Stomach (tissue), 9 donors: ENCODE data around the gene LYRM2. TPM values are rescaled to one million over a fixed set of nuclear protein-coding genes. Genes with fewer than 3 reads are reported as not detected.

Experiments
- DNase-seq, 2 donors: peaks; one replicate each; pipeline versions ENCODE4 v3.0.0 to v3.0.0-alpha.2; 2013 to 2019
- H3K27ac ChIP-seq, 5 donors: fragments of 200-600 bp in 4 of 5; sonication (generic) in 4 of 5; one replicate each; pipeline ENCODE4 v1.5.1; 2013 to 2019; ENCODE audit warnings: mild to moderate bottlenecking in 1 of 5, moderate library complexity in 1 of 5
- H3K27me3 ChIP-seq, 3 donors: fragments of 200-600 bp; sonication (generic); one replicate each; pipeline ENCODE4 v1.5.1; 2017 to 2019; ENCODE audit warnings: mixed run types in 1 of 3
- H3K36me3 ChIP-seq, 4 donors: fragments of 200-600 bp; sonication (generic); 1 replicate in 3 of 4; 2 replicates in 1 of 4; pipeline ENCODE4 v1.5.1; 2016 to 2019
- H3K4me1 ChIP-seq, 4 donors: fragments of 200-600 bp; sonication (generic); one replicate each; pipeline ENCODE4 v1.5.1; 2016 to 2019
- H3K4me3 ChIP-seq, 4 donors: fragments of 200-600 bp; sonication (generic) in 3 of 4; one replicate each; pipeline ENCODE4 v1.5.1; 2016 to 2019; ENCODE audit warnings: mild to moderate bottlenecking in 1 of 4
- H3K9me3 ChIP-seq, 4 donors: fragments of 200-600 bp; sonication (generic); one replicate each; pipeline ENCODE4 v1.5.1; 2016 to 2019
- CTCF ChIP-seq, 7 experiments: fragments of 450-650 bp in 4 of 7; fragments of 200-600 bp in 3 of 7; sonication (generic) in 3 of 7; IDR thresholded peaks; one replicate each; pipeline ENCODE4 v1.5.1; 2016 to 2019; ENCODE audit warnings: antibody characterized with exemption in 7 of 7, control low read depth in 2 of 7, mild to moderate bottlenecking in 1 of 7
- EP300 ChIP-seq: sonication (generic); formaldehyde crosslinking; IDR thresholded peaks from one replicate; pipeline ENCODE4 v1.6.1; 2017; ENCODE audit warnings: antibody characterized with exemption
- POLR2A ChIP-seq, 4 donors: fragments of 450-650 bp; IDR thresholded peaks; one replicate each; pipeline ENCODE4 v1.6.1; 2016; ENCODE audit warnings: antibody characterized with exemption in 4 of 4, control low read depth in 2 of 4, mild to moderate bottlenecking in 1 of 4, moderate library complexity in 1 of 4
- POLR2AphosphoS5 ChIP-seq, 3 donors: sonication (generic); formaldehyde crosslinking; IDR thresholded peaks; one replicate each; pipeline ENCODE4 v1.6.1; 2016; ENCODE audit warnings: antibody characterized with exemption in 3 of 3
- WGBS, 5 donors: extraction: QIAGEN DNeasy Blood & Tissue Kit in 3 of 5; methylation state at CpG; one replicate each; pipeline versions ENCODE4 v1.1.5 to v1.1.7; 2013 to 2018; 5-methylcytosine and 5-hydroxymethylcytosine counted together
- intact Hi-C: fragments of 100-400 bp; cut with DNase I; formaldehyde crosslinking; loops from one replicate; pipeline ENCODE4 v1.15.1; 2023; ENCODE audit warnings: low total_unique reads
- polyA plus RNA-seq, 3 donors: library from polyadenylated mRNA; stranded (reverse); fragments of 200-250 nt; gene quantifications; one replicate each; pipeline ENCODE4 v1.2.3, GENCODE V29; 2013
- total RNA-seq, 5 donors: library from RNA; depleted of rRNA; stranded (reverse); fragments of >200 nt; gene quantifications; one replicate each; pipeline versions ENCODE4 v1.1.0 to v1.2.3, GENCODE V29; 2014 to 2016
- donor health status: healthy with polysubstance abuse.
- donor health status: Bipolar disorder and iron deficiency.
- donor health status: healthy.

The LYRM2 gene
- total and polyA plus RNA-seq, 8 donors: 1.4 to 26.7 (median 13.0) TPM

- intact Hi-C loops: no loop called here
Measured at GRCh38 chr6:89590133-89590532, 48.4 kb downstream of the LYRM2 start.

DNA sequence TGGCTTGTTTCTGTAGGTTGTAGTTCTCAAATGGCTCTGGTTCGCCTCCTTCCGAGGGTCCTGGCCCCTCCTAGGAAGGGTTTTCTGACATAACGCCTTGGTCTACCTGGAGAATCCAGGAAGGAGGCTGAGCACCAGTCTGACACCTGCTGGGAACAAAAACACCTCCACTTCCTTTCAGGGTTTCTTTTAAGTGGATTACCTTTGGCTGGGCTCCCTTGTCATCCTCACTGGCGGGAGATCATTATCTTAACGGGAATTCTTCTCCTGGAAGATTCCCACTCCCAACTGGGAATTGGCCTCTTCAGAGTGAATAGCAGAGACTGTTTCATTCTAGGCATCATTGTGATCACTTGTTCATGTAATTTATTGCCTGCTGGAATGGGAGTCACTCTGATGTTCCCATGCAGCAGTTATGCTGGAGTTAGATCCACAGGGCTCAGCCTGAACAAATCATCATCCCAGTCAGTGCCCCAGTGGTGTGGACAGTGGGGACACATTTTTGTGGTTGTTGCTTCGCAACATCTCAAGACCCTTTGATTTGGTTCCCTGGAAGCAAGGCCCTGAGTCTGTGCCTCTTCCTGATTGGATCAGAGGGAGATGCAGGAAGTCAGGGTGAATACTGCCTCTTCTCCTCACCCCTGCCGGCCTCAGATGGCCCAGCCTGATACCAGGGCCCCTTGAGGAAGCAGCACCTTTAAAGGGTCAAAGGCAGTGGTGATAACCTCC lies 49.1 kb downstream of the LYRM2 start:
- TF ChIP-seq POLR2A (IDR thresholded peaks at IDR 0.05) (no peak), CTCF (IDR thresholded peaks at IDR 0.05) (no peak), POLR2AphosphoS5 (IDR thresholded peaks at IDR 0.05) (no peak), EP300 (no peak)
- Histone ChIP-seq H3K27ac (no peak overlapping the region), H3K4me1 (no peaks in the 10 kb centered on the region), H3K27me3 (no peaks in the 10 kb centered on the region), H3K36me3 (no peaks in the 10 kb centered on the region), H3K9me3 (no peaks in the 10 kb centered on the region), H3K4me3 (no peak overlapping the region)
- DNase-seq: no peak
- 58 to 65% (median 60%) methylated on average over 4 to 7 of the region's 7 CpGs for WGBS, 5 donors
- intact Hi-C loops: no loop called here

More at GRCh38 chr6:89590133-89590532, 48.4 kb downstream of the LYRM2 start:
- no peak overlapping the region for H3K27ac ChIP-seq
- H3K4me1 ChIP-seq: no peaks in the 10 kb centered on the region
- H3K36me3 ChIP-seq: no peaks in the 10 kb centered on the region
- 63 to 82% (median 66%) methylated on average over 2 of the region's 2 CpGs for WGBS, 5 donors
- TF ChIP-seq POLR2AphosphoS5 (IDR thresholded peaks at IDR 0.05): no peak
- no peak for TF ChIP-seq POLR2A (IDR thresholded peaks at IDR 0.05)
- TF ChIP-seq EP300: no peak
- no peak for TF ChIP-seq CTCF (IDR thresholded peaks at IDR 0.05)
- no peaks in the 10 kb centered on the region for H3K9me3 ChIP-seq
- no peak for DNase-seq
- H3K4me3 ChIP-seq: no peak overlapping the region
- no peaks in the 10 kb centered on the region for H3K27me3 ChIP-seq

DNA sequence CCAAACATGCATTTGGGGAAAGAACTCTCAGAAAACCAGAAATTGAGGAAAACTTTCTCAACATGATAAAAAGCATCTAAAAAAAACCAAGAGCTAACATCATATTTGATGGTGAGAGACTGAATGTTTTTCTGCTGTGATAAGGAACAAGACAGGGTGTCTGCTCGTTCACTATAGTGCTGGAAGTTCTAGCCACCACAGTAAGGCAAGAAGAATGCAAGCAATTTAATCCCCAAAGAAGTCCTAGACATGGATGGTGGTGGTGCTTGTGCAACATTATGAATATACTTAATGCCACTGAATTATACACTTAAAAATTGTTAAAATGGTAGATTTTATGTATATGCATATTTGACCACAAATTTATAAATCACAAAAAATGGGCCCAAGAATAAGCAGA lies 53.4 kb downstream of the LYRM2 start:
- no peaks in the 10 kb centered on the region for H3K36me3 ChIP-seq
- TF ChIP-seq POLR2A (IDR thresholded peaks at IDR 0.05) (no peak), POLR2AphosphoS5 (IDR thresholded peaks at IDR 0.05) (no peak), CTCF (IDR thresholded peaks at IDR 0.05) (no peak), EP300 (no peak)
- H3K27ac ChIP-seq: no peak overlapping the region
- H3K4me3 ChIP-seq: no peak overlapping the region
- H3K4me1 ChIP-seq: no peaks in the 10 kb centered on the region
- H3K27me3 ChIP-seq: no peaks in the 10 kb centered on the region
- H3K9me3 ChIP-seq: no peaks in the 10 kb centered on the region
- no peak for DNase-seq
- intact Hi-C loops: no loop called here
- 60 to 74% (median 62%) methylated on average over 1 of the region's 1 CpG for WGBS, 5 donors

DNA sequence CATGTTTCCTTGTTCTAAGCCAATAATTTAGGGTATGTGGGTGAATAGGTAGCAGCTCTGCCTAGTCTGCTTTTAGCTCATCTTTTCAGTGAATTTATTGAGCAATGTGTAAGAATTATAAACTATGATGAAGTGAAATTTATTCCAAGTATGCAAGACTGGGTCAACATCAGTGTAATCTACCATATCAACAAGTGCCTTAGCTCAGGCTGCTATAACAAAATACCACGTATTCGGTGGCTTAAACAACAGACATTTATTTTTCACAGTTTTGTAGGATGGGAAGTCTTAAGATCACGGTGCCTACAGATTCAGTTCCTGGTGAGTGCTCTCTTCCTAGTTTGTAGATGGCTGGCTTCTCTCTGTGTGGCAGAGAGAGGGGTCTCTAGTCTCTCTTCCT lies 54.0 kb downstream of the LYRM2 start:
- DNase-seq: no peak
- intact Hi-C loops: no loop called here
- Histone ChIP-seq H3K27me3 (no peaks in the 10 kb centered on the region), H3K9me3 (no peaks in the 10 kb centered on the region), H3K27ac (no peak overlapping the region), H3K4me1 (no peaks in the 10 kb centered on the region), H3K36me3 (no peaks in the 10 kb centered on the region), H3K4me3 (no peak overlapping the region)
- TF ChIP-seq EP300: no peak
- TF ChIP-seq CTCF (IDR thresholded peaks at IDR 0.05): no peak
- no peak for TF ChIP-seq POLR2AphosphoS5 (IDR thresholded peaks at IDR 0.05)
- TF ChIP-seq POLR2A (IDR thresholded peaks at IDR 0.05): no peak
- WGBS, 5 donors: 80 to 92% (median 85%) methylated on average over 3 of the region's 3 CpGs
